ENCODE data around the gene PKHD1. TPM values are rescaled to one million over a fixed set of nuclear protein-coding genes. Genes with fewer than 3 reads are reported as not detected.

Gene PKHD1
- total and polyA plus RNA-seq, 9 donors: 0.01 to 0.12 (median 0.05) TPM; not detected in 3

DNA sequence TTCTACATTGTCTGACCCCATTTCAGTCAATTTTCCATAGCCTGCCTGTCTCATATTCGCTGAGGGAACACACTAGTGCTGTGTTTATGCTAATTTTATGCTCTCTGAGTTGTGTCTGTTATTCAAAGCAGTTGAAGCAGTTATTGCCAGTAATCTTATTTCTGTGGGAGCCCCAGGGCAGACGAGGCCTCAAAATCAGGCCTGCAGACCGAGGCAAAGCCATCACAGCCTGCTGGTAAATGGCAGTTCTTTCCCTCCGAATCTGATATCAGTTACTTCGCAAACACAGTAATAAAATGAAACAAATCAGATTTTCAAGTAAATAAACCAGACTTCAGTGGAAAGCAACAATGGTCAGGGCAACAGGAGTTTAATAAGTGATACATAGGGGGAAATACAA lies 508.4 kb downstream of the PKHD1 start:
- DNase-seq: no peak
- no peak overlapping the region for H3K27ac ChIP-seq
- H3K36me3 ChIP-seq: no peaks in the 10 kb centered on the region
- H3K9me3 ChIP-seq: no peaks in the 10 kb centered on the region
- TF ChIP-seq POLR2A (IDR thresholded peaks at IDR 0.05) (no peak), EP300 (IDR thresholded peaks at IDR 0.05) (no peak)
- TF ChIP-seq, protein P1, sequence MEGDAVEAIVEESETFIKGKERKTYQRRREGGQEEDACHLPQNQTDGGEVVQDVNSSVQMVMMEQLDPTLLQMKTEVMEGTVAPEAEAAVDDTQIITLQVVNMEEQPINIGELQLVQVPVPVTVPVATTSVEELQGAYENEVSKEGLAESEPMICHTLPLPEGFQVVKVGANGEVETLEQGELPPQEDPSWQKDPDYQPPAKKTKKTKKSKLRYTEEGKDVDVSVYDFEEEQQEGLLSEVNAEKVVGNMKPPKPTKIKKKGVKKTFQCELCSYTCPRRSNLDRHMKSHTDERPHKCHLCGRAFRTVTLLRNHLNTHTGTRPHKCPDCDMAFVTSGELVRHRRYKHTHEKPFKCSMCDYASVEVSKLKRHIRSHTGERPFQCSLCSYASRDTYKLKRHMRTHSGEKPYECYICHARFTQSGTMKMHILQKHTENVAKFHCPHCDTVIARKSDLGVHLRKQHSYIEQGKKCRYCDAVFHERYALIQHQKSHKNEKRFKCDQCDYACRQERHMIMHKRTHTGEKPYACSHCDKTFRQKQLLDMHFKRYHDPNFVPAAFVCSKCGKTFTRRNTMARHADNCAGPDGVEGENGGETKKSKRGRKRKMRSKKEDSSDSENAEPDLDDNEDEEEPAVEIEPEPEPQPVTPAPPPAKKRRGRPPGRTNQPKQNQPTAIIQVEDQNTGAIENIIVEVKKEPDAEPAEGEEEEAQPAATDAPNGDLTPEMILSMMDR (IDR thresholded peaks at IDR 0.05): no peak
- 56 to 65% (median 59%) methylated on average over 5 of the region's 5 CpGs for WGBS, 3 donors
- no peak overlapping the region for H3K4me3 ChIP-seq
- no peaks in the 10 kb centered on the region for H3K4me1 ChIP-seq (ENCODE audit: insufficient read depth)
- intact Hi-C loops (cut with DNase I): no loop called here
- no peaks in the 10 kb centered on the region for H3K27me3 ChIP-seq

DNA sequence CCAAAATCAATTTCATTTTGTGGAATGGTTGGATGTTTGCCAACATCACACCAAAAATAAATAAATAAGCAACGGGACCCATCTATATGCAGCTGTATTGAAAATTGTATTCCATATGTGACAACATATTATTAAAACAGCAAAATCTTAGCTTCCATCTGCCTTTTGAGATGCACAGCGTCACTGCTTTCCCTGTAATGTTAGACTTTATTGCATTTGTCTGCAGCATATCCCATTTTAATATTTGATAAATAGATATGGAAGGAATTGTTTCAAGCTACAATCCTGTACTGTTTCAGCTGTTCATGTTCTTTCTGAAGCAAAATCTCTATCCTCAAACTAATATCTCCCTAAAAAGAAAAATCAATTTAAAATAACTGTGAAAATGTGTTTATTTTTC lies 509.1 kb downstream of the PKHD1 start:
- intact Hi-C loops (cut with DNase I): no loop called here
- H3K9me3 ChIP-seq: no peaks in the 10 kb centered on the region
- H3K27me3 ChIP-seq: no peaks in the 10 kb centered on the region
- WGBS, 3 donors: 49 to 64% (median 50%) methylated on average over 2 of the region's 2 CpGs
- TF ChIP-seq, protein P1 (IDR thresholded peaks at IDR 0.05): no peak
- TF ChIP-seq EP300 (IDR thresholded peaks at IDR 0.05) (no peak), POLR2A (IDR thresholded peaks at IDR 0.05) (no peak)
- DNase-seq: no peak
- no peak overlapping the region for H3K27ac ChIP-seq
- no peaks in the 10 kb centered on the region for H3K36me3 ChIP-seq
- no peak overlapping the region for H3K4me3 ChIP-seq
- H3K4me1 ChIP-seq (ENCODE audit: insufficient read depth): no peaks in the 10 kb centered on the region

DNA sequence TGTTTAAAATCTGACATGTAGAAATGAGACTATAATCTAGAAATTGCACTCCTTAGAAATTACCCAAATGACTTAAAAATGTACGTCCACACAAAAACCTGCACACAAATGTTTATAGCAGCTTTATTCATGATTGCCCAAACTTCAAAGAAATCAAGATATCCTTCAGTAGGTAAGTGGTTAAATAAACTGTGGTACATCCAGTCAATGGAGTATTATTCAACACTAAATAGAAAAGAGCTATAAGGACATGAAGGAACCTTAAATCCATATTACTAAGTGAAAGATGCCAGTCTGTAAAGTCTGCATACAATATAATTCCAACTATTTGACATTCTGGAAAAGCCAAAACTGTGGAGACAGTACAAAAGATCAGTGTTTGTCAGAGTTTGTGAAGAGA lies 513.4 kb downstream of the PKHD1 start:
- H3K27me3 ChIP-seq: no peaks in the 10 kb centered on the region
- WGBS, 3 donors: 80 to 92% (median 83%) methylated on average over 1 of the region's 1 CpG
- no peak for TF ChIP-seq POLR2A (IDR thresholded peaks at IDR 0.05)
- TF ChIP-seq EP300 (IDR thresholded peaks at IDR 0.05): no peak
- TF ChIP-seq, protein P1 (IDR thresholded peaks at IDR 0.05): no peak

DNA sequence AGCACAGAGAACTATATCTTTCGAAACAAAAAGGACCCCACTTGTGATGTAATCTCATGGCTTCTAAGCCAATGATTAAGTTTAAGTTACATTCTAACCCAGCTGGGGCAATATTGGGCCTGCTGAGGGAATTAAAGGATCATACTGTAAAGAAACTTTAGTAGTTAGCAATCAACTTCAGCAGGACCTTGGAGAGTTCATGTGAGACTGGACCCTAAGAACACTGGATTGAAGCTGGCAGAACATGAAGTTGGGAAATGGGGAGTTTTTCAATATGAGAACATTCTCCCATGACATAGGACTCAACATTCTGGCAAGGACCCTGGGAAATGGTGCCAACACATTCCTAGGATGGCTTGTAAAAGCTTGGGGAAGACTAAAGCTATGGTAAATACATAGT lies 516.2 kb downstream of the PKHD1 start:
- intact Hi-C loops (cut with DNase I): no loop called here
- H3K27ac ChIP-seq: no peak overlapping the region
- H3K4me3 ChIP-seq: no peak overlapping the region
- no peak for DNase-seq
- H3K36me3 ChIP-seq: no peaks in the 10 kb centered on the region
- WGBS, 3 donors: 80 to 91% (median 89%) methylated on average over 1 of the region's 1 CpG
- H3K27me3 ChIP-seq: no peaks in the 10 kb centered on the region
- TF ChIP-seq, protein P1 (IDR thresholded peaks at IDR 0.05): no peak
- no peak for TF ChIP-seq EP300 (IDR thresholded peaks at IDR 0.05)
- TF ChIP-seq POLR2A (IDR thresholded peaks at IDR 0.05): no peak
- no peaks in the 10 kb centered on the region for H3K4me1 ChIP-seq (ENCODE audit: insufficient read depth)
- H3K9me3 ChIP-seq: no peaks in the 10 kb centered on the region

More for the DNA sequence above, 513.4 kb downstream of the PKHD1 start:
- intact Hi-C loops (cut with DNase I): no loop called here
- Histone ChIP-seq H3K4me1 (ENCODE audit: insufficient read depth) (no peaks in the 10 kb centered on the region), H3K36me3 (no peaks in the 10 kb centered on the region), H3K27ac (no peak overlapping the region), H3K9me3 (no peaks in the 10 kb centered on the region), H3K4me3 (no peak overlapping the region)
- no peak for DNase-seq
